AG04450 (cell line): ENCODE results near the gene RELN. TPM values are rescaled to one million over a fixed set of nuclear protein-coding genes. Genes with fewer than 3 reads are reported as not detected.

Source experiments
- CTCF ChIA-PET: fragments of 300-600, 350-600 bp; formaldehyde crosslinking; extraction: SDS; loops from one replicate; lab custom pipeline; 2022; ENCODE audit warnings: antibody characterized with exemption, inconsistent platforms; lab: Charles Lee
- POLR2A ChIA-PET: fragments of 350-600 bp; formaldehyde crosslinking; extraction: SDS; loops from one replicate; lab custom pipeline; 2021; ENCODE audit warnings: antibody characterized with exemption, inconsistent platforms; lab: Yijun Ruan, JAX
- DNase-seq: peaks from one replicate; pipeline ENCODE4 v3.0.0-alpha.2; 2011; ENCODE audit warnings: low read depth, low spot score
- H3K27ac ChIP-seq: one replicate; pipeline ENCODE4 v1.5.1; 2012; ENCODE audit warnings: low read depth, low read length, control low read depth
- H3K27me3 ChIP-seq: one replicate; pipeline ENCODE4 v1.6.0; 2012; ENCODE audit warnings: low read length; ENCODE audit not compliant: control insufficient read depth, insufficient read depth
- H3K4me3 ChIP-seq: 2 replicates; pipeline ENCODE4 v1.5.1; 2011; ENCODE audit warnings: mild to moderate bottlenecking, low read depth, low read length, control low read depth
- H3K9me3 ChIP-seq: 2 replicates; pipeline ENCODE4 v1.5.1; 2012; ENCODE audit warnings: low read length; ENCODE audit not compliant: control insufficient read depth, insufficient read depth
- polyA plus RNA-seq: library from polyadenylated mRNA; depleted of rRNA; stranded (reverse); fragments of >200 nt; gene quantifications from 2 replicates; pipeline ENCODE4 v1.2.3, GENCODE V29; 2011
- TF ChIP-seq, protein P1 (sequence below): IDR thresholded peaks from 2 replicates; pipeline ENCODE4 v1.5.1; 2011; ENCODE audit warnings: low read depth, low read length, control low read depth, inconsistent platforms

Gene RELN
- polyA plus RNA-seq, 1 experiment, result 7.6 TPM

DNA sequence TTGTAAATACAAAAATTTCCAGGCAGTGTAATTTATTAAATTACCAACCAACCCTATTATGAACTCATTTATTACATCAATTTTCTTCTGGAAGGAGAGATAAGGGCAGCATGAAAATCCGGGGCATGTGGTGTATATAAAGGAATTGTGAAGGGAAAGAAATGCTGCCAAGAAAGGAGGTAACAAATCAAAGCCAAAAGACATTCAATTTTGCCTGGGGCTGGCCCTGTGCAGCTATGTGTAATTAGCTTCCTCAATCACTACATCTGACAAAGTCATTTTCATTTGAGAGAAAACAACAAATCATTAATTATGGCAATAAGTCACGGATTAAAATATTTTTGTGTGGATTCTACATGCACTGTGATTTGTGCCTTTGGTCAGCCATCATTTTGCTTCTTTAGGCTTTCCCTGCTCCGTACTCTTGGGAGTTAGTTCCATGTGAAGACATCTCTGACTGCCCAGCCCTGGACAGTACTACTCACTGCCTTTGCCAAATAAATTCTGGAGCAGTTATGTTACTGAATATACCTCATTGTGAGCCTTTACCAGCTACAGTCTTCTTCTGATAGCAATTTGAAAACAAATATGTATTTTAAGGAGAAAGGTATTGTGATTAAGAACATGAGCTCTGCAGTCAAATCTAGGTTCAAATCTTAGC is 191.7 kb downstream of the RELN start:
- TF ChIP-seq, protein P1, sequence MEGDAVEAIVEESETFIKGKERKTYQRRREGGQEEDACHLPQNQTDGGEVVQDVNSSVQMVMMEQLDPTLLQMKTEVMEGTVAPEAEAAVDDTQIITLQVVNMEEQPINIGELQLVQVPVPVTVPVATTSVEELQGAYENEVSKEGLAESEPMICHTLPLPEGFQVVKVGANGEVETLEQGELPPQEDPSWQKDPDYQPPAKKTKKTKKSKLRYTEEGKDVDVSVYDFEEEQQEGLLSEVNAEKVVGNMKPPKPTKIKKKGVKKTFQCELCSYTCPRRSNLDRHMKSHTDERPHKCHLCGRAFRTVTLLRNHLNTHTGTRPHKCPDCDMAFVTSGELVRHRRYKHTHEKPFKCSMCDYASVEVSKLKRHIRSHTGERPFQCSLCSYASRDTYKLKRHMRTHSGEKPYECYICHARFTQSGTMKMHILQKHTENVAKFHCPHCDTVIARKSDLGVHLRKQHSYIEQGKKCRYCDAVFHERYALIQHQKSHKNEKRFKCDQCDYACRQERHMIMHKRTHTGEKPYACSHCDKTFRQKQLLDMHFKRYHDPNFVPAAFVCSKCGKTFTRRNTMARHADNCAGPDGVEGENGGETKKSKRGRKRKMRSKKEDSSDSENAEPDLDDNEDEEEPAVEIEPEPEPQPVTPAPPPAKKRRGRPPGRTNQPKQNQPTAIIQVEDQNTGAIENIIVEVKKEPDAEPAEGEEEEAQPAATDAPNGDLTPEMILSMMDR, result no peak
- no peaks in the 10 kb centered on the region for H3K27me3 ChIP-seq
- no peak for DNase-seq
- H3K4me3 ChIP-seq, result no peak overlapping the region
- POLR2A ChIA-PET, result no interaction called here
- H3K9me3 ChIP-seq, result no peaks in the 10 kb centered on the region
- H3K27ac ChIP-seq, result no peak overlapping the region
- CTCF ChIA-PET, result no interaction called here

DNA sequence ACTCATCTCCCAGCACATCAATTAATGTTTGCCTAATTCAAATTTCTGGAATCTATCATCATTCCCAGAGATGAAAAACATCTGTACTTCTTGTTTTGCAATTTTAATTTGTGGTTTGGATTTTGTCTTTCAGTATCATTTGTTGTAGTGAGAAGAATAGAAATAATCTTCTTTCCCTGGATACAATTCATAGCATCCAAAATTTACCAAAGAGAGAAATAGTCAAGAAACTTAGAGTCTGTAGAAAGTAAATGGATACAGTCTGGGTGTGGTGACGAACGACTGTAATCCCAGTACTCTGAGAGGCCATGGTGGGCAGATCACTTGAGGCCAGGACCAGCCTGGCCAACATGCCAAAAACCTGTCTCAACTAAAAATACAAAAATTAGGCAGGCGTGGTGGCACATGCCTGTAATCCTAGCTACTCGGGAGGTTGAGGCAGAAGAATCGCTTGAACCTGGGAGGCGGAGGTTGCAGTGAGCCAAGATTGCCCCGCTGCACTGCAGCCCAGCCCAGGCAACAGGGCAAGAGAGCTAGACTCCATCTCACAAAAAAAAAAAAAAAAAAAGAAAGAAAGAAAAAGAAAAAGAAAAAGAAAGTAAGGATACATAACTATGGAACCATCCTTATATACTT is 193.0 kb downstream of the RELN start:
- CTCF ChIA-PET, result no interaction called here
- Histone ChIP-seq H3K4me3 (no peak overlapping the region), H3K27me3 (no peaks in the 10 kb centered on the region), H3K27ac (no peak overlapping the region), H3K9me3 (no peaks in the 10 kb centered on the region)
- no peak for DNase-seq
- POLR2A ChIA-PET, result no interaction called here
- TF ChIP-seq, protein P1, result no peak

DNA sequence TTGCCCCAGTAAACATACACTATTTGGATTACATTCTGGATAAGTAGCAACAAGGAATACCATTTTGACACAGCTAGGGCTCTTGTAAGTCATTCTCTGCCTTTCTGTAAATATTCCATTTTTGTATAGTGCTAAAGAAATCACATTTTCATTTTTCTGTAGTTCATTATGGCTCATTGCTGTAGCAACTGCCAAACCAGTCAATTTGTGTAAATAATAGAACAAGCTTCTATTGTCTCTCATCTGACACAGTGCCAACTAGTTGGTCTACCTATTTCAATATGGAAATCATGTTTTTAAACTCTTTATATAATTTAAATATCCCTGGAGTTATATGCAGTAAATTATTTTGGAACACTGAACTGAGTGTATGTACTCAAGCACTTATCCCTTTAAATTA is 193.7 kb downstream of the RELN start:
- POLR2A ChIA-PET, result no interaction called here
- H3K4me3 ChIP-seq, result no peak overlapping the region
- H3K9me3 ChIP-seq, result no peaks in the 10 kb centered on the region
- CTCF ChIA-PET, result no interaction called here
- TF ChIP-seq, protein P1, result no peak
- H3K27ac ChIP-seq, result no peak overlapping the region
- H3K27me3 ChIP-seq, result no peaks in the 10 kb centered on the region
- DNase-seq, result no peak

DNA sequence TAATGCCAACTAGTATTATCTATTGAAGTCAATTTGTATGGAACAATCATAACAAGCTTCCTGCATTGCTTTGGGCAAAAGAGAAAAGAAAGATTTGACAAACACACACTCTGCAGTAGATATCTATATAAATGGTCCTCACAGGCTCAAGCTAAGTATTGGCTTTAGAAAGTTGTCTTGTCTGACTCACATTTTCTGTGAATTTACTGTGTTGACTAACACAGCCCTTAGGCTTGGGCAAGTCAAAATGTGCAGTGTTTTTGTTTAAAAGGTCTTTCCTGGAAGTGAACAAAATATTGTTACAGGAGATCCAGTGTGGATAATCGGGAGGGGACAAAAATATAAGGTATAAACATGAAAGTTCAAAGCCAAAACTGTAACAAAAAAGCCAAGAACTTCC is 194.4 kb downstream of the RELN start:
- TF ChIP-seq, protein P1, result no peak
- ChIA-PET CTCF (no interaction called here), POLR2A (no interaction called here)

DNA sequence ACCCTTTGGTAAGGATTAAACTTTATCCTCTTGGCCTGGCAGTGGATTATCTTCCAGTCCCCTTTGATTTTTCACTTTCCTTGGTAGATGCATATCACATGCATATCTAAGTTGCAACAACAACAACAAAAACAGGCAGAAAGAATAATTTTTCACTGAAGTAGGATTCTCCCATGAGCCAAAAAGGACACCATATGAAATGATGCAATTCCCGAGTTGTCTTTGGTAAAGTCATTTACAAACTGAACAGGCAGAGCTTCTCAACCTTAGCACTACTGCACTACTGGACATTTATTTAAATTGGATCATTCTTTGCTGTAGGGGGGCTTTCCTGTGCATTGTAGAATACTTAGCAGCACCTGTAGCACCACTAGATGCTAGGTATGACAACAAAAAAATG is 195.0 kb downstream of the RELN start:
- no peaks in the 10 kb centered on the region for H3K9me3 ChIP-seq
- TF ChIP-seq, protein P1, result no peak
- no peak overlapping the region for H3K27ac ChIP-seq
- ChIA-PET CTCF (no interaction called here), POLR2A (no interaction called here)
- H3K4me3 ChIP-seq, result no peak overlapping the region
- no peak for DNase-seq
- no peaks in the 10 kb centered on the region for H3K27me3 ChIP-seq

More for the DNA sequence above, 194.4 kb downstream of the RELN start:
- DNase-seq, result no peak
- Histone ChIP-seq H3K4me3 (no peak overlapping the region), H3K9me3 (no peaks in the 10 kb centered on the region), H3K27me3 (no peaks in the 10 kb centered on the region), H3K27ac (no peak overlapping the region)
